Gastrocnemius medialis (tissue), 4 donors: ENCODE results near the gene TBC1D5.

Experiments used
- CTCF ChIP-seq, 5 experiments: fragments of 450-650 bp in 3 of 5; fragments of 200-600 bp in 2 of 5; sonication (generic) in 2 of 5; IDR thresholded peaks in 4 of 5; conservative IDR thresholded peaks in 1 of 5; 1 replicate in 4 of 5; 2 replicates in 1 of 5; pipeline ENCODE4 v1.5.1; 2016 to 2019; ENCODE audit warnings: antibody characterized with exemption in 5 of 5, mild to moderate bottlenecking in 3 of 5, moderate library complexity in 3 of 5
- POLR2A ChIP-seq, 2 donors: fragments of 450-650 bp; IDR thresholded peaks; one replicate each; pipeline ENCODE4 v1.6.1; 2017; ENCODE audit warnings: antibody characterized with exemption in 2 of 2, mild to moderate bottlenecking in 2 of 2, moderate library complexity in 2 of 2

DNA sequence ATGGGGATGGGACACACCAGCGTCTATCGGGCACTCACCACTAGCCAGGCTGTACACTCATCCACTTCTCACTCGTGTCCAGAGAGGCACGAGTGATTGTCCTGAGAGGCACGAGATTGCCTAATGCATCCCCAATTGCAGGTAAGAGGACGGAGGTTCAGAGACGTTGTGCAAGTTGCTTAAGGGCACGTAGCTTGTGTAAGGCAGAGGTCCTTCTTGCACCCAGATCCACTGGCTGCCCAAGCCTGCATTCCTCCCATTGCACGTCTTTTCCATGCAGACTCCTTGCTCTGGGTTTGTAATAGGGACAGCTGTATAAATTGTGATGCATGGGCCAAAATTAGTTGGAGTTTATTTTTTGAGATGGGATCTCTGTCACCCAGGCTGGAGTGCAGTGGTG is 593.4 kb downstream of the TBC1D5 start:
- no peak for TF ChIP-seq POLR2A (IDR thresholded peaks at IDR 0.05)
- no peak for TF ChIP-seq CTCF (IDR thresholded peaks at IDR 0.05 in 4 of 5, conservative IDR thresholded peaks at IDR 0.05 in 1 of 5)
